Thyroid gland (tissue), 4 donors: Measurements from ENCODE around the gene LRP3. TPM values are rescaled to one million over a fixed set of nuclear protein-coding genes. Genes with fewer than 3 reads are reported as not detected.
A peak's percentile ranks its signal among the peaks of the same experiment; 100 is the strongest.

ENCODE experiments used
- DNase-seq, 2 donors: peaks; one replicate each; pipeline ENCODE4 v3.0.0-alpha.2; 2019
- H3K27ac ChIP-seq, 3 donors: fragments of 200-600 bp; sonication (generic); 1 replicate in 2 of 3; 2 replicates in 1 of 3; pipeline ENCODE4 v1.5.1; 2016 to 2019; ENCODE audit warnings: mild to moderate bottlenecking in 1 of 3, moderate library complexity in 1 of 3
- H3K27me3 ChIP-seq: fragments of 200-600 bp; sonication (generic); one replicate; pipeline ENCODE4 v1.5.1; 2019
- H3K36me3 ChIP-seq, 2 donors: fragments of 200-600 bp; sonication (generic); one replicate each; pipeline ENCODE4 v1.5.1; 2016 to 2019
- H3K4me1 ChIP-seq, 2 donors: fragments of 200-600 bp; sonication (generic); one replicate each; pipeline ENCODE4 v1.5.1; 2017 to 2019
- H3K4me3 ChIP-seq, 3 donors: fragments of 200-600 bp; sonication (generic); replicated peaks in 1 of 3; 1 replicate in 2 of 3; 2 replicates in 1 of 3; pipeline ENCODE4 v1.5.1; 2016; ENCODE audit warnings: mild to moderate bottlenecking in 1 of 3
- H3K9me3 ChIP-seq: fragments of 200-600 bp; sonication (generic); one replicate; pipeline ENCODE4 v1.5.1; 2017
- POLR2A ChIP-seq, 2 donors: fragments of 450-650 bp; IDR thresholded peaks; one replicate each; pipeline ENCODE4 v1.6.1; 2017; ENCODE audit warnings: antibody characterized with exemption in 2 of 2, mild to moderate bottlenecking in 2 of 2, moderate library complexity in 1 of 2
- WGBS, 2 donors: methylation state at CpG; one replicate each; pipeline ENCODE4 v1.1.5; 2017; 5-methylcytosine and 5-hydroxymethylcytosine counted together
- intact Hi-C: fragments of 100-400 bp; cut with DNase I; formaldehyde crosslinking; loops from one replicate; pipeline ENCODE4 v1.15.1; 2023
- total RNA-seq, 4 donors: library from RNA; depleted of rRNA; stranded (reverse); fragments of >200 nt; gene quantifications; one replicate each; pipeline ENCODE4 v1.2.3, GENCODE V29; 2016
- TF ChIP-seq, protein P1 (sequence below), 6 experiments: fragments of 200-600 bp in 3 of 6; fragments of 450-650 bp in 3 of 6; sonication (generic) in 3 of 6; IDR thresholded peaks; one replicate each; pipeline ENCODE4 v1.5.1; 2016 to 2019; ENCODE audit warnings: antibody characterized with exemption in 6 of 6, mild to moderate bottlenecking in 2 of 6, inconsistent platforms in 1 of 6, moderate library complexity in 1 of 6

LRP3 gene
- total RNA-seq, 4 donors from 2014 or later, result 33.3 to 49.9 (median 39.0) TPM

DNA sequence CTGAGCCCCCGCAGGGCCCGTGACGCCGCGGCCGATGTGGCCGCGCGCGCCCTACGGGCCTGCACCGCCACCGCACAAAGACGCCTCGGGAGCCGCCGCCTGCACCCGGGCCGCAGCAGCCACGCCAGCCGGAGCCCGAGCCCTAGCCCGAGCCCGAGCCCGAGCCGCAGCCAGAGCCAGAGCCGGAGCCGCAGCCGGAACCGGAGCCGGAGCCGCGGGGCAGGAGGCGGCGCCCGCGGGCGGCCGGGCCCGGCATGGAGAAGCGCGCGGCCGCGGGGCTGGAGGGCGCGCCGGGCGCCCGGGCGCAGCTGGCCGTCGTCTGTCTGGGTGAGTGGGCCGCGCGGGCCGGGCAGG is 379 bp downstream of the LRP3 start:
- Histone ChIP-seq H3K9me3 (no peaks in the 10 kb centered on the region), H3K36me3 (no peaks in the 10 kb centered on the region), H3K4me1 (peaks cover 8% of the 10 kb centered on the region in 2 donors), H3K27me3 (no peaks in the 10 kb centered on the region), H3K4me3 (peak overlapping the region in 1 of 3 donors; percentile 45), H3K27ac (no peak overlapping the region)
- TF ChIP-seq, protein P1, sequence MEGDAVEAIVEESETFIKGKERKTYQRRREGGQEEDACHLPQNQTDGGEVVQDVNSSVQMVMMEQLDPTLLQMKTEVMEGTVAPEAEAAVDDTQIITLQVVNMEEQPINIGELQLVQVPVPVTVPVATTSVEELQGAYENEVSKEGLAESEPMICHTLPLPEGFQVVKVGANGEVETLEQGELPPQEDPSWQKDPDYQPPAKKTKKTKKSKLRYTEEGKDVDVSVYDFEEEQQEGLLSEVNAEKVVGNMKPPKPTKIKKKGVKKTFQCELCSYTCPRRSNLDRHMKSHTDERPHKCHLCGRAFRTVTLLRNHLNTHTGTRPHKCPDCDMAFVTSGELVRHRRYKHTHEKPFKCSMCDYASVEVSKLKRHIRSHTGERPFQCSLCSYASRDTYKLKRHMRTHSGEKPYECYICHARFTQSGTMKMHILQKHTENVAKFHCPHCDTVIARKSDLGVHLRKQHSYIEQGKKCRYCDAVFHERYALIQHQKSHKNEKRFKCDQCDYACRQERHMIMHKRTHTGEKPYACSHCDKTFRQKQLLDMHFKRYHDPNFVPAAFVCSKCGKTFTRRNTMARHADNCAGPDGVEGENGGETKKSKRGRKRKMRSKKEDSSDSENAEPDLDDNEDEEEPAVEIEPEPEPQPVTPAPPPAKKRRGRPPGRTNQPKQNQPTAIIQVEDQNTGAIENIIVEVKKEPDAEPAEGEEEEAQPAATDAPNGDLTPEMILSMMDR (IDR thresholded peaks at IDR 0.05), result no peak
- TF ChIP-seq POLR2A (IDR thresholded peaks at IDR 0.05), result no peak
- DNase-seq, result peak; percentile 17 to 20
- WGBS, 2 donors, result no CpG with 5 or more reads among the region's 57 CpGs
- intact Hi-C loops, result no loop called here

DNA sequence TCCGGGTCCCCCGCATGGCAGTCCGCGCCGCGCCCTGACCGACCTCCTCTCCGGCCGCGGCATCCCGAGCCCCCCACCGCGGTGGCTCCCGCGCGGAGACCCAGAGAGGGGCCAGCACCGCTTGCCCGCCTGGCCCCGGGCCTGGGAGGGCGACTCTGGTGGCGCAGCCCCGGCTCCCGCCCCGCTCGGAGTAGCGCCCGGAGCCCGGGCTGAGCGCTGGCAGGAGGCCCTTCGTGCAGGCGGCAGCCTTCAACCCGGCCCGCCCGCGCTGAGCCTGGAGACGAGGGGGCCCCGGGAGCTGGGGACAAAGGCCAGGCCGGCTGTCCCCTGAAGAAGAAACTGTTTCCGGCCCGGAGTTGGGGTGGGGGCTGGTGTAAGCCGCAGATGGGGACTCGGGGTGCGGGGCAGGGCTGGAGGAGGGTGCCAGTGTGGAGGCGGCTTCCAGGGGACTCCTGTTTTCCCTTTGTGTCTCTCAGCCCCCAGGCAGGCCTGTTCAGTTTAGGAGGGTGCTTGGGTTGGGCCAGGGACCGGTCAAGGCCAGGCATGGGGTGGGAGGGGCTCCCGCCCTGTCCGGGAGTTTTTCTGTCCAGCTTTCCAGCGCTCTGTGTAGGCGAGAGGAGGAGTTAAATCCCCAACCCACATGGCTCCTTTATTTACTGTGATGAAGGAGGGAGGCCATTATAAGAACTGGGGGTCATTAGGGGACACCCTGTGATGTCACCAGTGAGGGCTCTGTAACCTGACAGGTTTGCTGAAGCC is 935 bp downstream of the LRP3 start:
- H3K27me3 ChIP-seq, result no peaks in the 10 kb centered on the region
- H3K9me3 ChIP-seq, result no peaks in the 10 kb centered on the region
- H3K36me3 ChIP-seq, result no peaks in the 10 kb centered on the region
- peak; percentile 36 to 44 for DNase-seq
- WGBS, 2 donors, result 0 to 8% methylated on average over 2 to 11 of the region's 49 CpGs
- intact Hi-C loops, result no loop called here
- TF ChIP-seq, protein P1 (IDR thresholded peaks at IDR 0.05), result no peak
- peak in 1 of 2 donors; percentile 4 for TF ChIP-seq POLR2A (IDR thresholded peaks at IDR 0.05)
- H3K4me3 ChIP-seq, result peak overlapping the region; percentile 19 to 45 (median 44)
- H3K4me1 ChIP-seq, result peaks cover 8% of the 10 kb centered on the region in 2 donors
- no peak overlapping the region for H3K27ac ChIP-seq

DNA sequence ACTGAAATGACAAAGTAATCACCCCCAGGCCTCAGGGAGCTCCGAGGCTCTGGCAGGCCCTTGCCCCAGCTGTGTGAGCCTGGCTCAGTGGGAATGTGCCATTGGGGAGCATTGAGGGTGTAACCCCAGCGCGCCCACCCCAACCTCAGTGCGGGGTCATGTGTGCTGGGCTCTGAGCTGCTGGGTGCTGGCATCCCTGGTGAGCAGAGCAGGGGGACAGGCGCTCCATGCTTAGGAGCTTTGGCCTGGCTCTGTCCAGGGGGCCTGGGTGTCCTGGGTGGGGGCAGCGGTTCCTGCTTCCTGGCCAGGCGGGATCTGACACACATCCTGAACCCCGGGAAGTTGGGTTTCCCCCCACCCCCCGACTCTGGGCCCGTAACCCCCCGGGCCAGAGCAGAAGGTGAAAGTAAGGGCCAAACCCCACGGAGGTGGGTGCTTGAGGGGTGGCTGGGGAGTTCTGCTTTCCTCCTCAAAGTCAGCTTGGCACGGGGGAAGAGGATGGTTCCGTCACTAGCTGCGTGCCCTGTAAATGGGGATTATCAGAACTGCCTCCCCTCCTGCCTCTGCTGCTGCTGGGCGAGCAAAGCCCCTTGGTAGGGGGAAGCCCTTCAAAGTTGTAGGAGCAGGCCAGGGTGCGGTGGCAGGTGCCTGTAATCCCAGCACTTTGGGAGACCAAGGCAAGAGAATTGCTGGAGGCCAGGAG is 1.7 kb downstream of the LRP3 start:
- H3K27me3 ChIP-seq, result no peaks in the 10 kb centered on the region
- TF ChIP-seq POLR2A (IDR thresholded peaks at IDR 0.05), result no peak
- TF ChIP-seq, protein P1 (IDR thresholded peaks at IDR 0.05), result no peak
- H3K27ac ChIP-seq, result no peak overlapping the region
- H3K4me1 ChIP-seq, result peaks cover 8% of the 10 kb centered on the region in 2 donors
- DNase-seq, result no peak
- peak overlapping the region in 1 of 3 donors; percentile 45 for H3K4me3 ChIP-seq
- H3K36me3 ChIP-seq, result no peaks in the 10 kb centered on the region
- intact Hi-C loops, result no loop called here
- no peaks in the 10 kb centered on the region for H3K9me3 ChIP-seq
- 68 to 89% methylated on average over 6 to 12 of the region's 17 CpGs for WGBS, 2 donors

DNA sequence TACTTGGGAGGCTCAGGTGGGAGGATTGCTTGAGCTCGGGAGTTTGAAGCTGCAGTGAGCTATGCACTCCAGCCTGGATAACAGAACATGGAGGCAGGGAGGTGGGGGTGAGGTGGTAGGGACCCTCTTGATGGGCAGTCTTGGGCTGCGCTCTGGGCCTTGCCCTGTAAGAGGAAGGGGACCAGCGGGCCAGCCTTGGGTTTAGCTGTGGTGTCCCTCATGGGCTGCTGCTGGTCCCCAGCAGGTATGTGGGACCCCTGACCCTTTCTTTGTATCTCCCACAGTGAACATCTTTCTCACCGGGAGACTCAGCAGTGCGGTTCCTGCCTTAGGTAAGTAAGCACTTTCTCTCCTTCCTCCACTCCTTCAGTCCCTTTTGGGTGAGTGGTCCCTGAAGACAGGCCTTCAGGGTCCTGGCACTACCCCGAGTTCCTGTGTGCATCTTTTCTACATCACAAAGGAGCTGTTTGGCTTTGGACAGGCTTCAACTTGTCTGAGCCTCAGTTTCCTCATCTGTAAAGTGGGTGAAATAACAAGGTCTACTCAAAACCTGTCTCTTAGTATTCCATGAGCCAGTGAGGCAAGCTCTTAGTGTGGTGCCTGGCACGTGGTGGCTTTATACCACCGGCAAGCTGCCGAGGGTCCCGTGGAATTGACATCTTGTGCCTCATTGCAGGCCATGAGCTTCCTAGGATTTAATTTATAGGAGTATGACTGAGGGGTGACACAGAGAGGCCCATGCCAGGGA is 2.5 kb downstream of the LRP3 start:
- Histone ChIP-seq H3K4me1 (peaks cover 8% of the 10 kb centered on the region in 2 donors), H3K4me3 (no peak overlapping the region), H3K27me3 (no peaks in the 10 kb centered on the region), H3K27ac (no peak overlapping the region), H3K36me3 (no peaks in the 10 kb centered on the region), H3K9me3 (no peaks in the 10 kb centered on the region)
- TF ChIP-seq, protein P1 (IDR thresholded peaks at IDR 0.05), result no peak
- no peak for TF ChIP-seq POLR2A (IDR thresholded peaks at IDR 0.05)
- 92 to 95% methylated on average over 10 of the region's 10 CpGs for WGBS, 2 donors
- no peak for DNase-seq
- intact Hi-C loops, result no loop called here
